OCI-LY7 (cell line): ENCODE data around the gene IGFALS.

Experiments
- CTCF ChIP-seq: fragments of 200-600 bp; sonication (generic); conservative IDR thresholded peaks from 2 replicates; pipeline ENCODE4 v1.5.1; 2014; ENCODE audit warnings: mild to moderate bottlenecking, antibody characterized with exemption, low read length, moderate library complexity, mixed read lengths
- EZH2phosphoT487 ChIP-seq: fragments of 200-600 bp; sonication (generic); IDR thresholded peaks from 2 replicates; pipeline ENCODE4 v1.6.1; 2018; ENCODE audit warnings: low read depth, borderline replicate concordance, mild to moderate bottlenecking, mixed run types, antibody characterized with exemption, low read length, moderate library complexity, mixed read lengths

DNA sequence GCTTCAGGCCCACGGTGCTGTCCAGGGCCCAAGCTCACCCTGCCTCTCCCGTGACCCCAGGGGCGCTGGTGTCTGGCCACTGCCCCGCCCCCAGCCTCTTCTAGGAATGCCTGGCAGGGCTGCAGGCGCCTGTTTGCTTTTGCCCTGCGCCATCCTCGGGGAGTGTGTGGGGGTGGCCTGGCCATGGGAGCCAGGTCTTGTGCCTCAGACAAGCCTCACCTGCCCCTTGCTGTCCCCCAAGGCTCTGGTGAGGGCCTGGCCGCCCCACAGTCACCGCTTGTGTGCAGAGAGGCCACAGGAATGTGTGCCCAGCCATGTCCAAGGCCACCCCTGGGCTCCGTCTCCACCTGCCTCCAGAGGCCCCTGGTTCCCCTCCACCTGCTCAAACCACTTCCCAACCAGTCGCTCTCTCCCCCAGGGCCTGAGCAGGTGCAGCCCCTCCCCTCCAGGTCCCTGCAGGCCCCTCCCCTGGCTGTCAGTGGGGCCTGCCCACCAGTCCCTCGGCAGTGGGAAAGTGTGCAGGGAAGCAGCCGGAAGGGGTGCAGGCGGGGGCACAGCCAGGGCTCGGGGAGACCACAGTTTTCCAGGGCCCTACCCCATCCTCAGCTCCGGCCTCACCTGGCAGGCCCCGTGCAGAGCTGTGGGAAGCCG lies 841 bp upstream of the IGFALS start:
- TF ChIP-seq CTCF (no peak), EZH2phosphoT487 (no peak)
